Measurements from ENCODE around the gene CNTN3.

GRCh38 chr3:74643636-74644035 lies 29.2 kb upstream of the CNTN3 start:
- TF ChIP-seq POLR2A (IDR thresholded peaks at IDR 0.05; ENCODE audit: low read depth, low read length) = no peak
- TF ChIP-seq TAF1 (IDR thresholded peaks at IDR 0.05; ENCODE audit: low read depth, low read length) = no peak

All from GM12891 (cell line).